Measurements from ENCODE around the gene PCDHGB5.
"Not testable (repeated sequence)": the region's sequence is repeated elsewhere in the genome, so short reads cannot be mapped to it uniquely, and the experiment has no call there.

The PCDHGB5 gene

DNA sequence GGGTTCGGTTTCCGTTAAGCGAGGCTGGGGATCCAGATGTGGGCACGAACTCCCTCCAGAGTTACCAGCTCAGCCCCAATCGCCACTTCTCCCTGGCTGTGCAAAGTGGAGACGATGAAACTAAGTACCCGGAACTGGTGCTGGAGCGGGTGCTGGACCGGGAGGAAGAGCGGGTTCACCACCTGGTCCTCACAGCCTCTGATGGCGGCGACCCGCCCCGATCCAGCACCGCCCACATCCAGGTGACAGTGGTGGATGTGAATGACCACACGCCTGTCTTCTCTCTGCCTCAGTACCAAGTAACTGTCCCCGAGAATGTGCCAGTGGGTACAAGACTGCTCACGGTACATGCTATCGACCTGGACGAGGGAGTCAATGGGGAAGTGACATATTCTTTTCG, 14.4 kb upstream of the PCDHGB5 start:
- in situ Hi-C loops (cut with MboI; ENCODE audit: low pct_unique_long_range_greater_than_20kb, low sequenced_read_pairs, unreplicated experiment), result no loop called here
- TF ChIP-seq, protein P1, sequence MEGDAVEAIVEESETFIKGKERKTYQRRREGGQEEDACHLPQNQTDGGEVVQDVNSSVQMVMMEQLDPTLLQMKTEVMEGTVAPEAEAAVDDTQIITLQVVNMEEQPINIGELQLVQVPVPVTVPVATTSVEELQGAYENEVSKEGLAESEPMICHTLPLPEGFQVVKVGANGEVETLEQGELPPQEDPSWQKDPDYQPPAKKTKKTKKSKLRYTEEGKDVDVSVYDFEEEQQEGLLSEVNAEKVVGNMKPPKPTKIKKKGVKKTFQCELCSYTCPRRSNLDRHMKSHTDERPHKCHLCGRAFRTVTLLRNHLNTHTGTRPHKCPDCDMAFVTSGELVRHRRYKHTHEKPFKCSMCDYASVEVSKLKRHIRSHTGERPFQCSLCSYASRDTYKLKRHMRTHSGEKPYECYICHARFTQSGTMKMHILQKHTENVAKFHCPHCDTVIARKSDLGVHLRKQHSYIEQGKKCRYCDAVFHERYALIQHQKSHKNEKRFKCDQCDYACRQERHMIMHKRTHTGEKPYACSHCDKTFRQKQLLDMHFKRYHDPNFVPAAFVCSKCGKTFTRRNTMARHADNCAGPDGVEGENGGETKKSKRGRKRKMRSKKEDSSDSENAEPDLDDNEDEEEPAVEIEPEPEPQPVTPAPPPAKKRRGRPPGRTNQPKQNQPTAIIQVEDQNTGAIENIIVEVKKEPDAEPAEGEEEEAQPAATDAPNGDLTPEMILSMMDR (IDR thresholded peaks at IDR 0.05; ENCODE audit: extremely low read depth, insufficient read depth, missing control alignments), result no peak
- DNase-seq (ENCODE audit: low spot score), result no peak

DNA sequence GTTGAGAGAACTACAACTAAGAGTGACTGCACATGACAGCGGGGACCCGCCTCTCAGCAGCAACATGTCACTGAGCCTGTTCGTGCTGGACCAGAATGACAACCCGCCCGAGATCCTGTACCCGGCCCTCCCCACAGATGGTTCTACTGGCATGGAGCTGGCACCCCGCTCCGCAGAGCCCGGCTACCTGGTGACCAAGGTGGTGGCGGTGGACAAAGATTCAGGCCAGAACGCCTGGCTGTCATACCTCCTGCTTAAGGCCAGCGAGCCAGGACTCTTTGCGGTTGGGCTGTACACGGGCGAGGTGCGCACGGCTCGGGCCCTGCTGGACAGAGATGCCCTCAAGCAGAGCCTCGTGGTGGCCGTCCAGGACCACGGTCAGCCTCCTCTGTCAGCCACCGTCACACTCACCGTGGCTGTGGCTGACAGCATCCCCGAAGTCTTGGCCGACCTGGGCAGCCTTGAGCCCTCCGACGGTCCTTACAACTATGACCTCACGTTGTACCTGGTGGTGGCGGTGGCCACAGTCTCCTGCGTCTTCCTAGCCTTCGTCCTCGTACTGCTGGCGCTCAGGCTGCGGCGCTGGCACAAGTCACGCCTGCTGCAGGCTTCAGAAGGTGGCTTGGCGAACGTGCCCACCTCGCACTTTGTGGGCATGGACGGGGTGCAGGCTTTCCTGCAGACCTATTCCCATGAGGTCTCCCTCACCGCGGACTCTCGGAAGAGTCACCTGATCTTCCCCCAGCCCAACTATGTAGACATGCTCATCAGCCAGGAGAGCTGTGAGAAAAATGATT, 13.1 kb upstream of the PCDHGB5 start:
- in situ Hi-C loops (cut with MboI; ENCODE audit: low pct_unique_long_range_greater_than_20kb, low sequenced_read_pairs, unreplicated experiment), result no loop called here
- TF ChIP-seq, protein P1 (IDR thresholded peaks at IDR 0.05; ENCODE audit: extremely low read depth, insufficient read depth, missing control alignments), result no peak

DNA sequence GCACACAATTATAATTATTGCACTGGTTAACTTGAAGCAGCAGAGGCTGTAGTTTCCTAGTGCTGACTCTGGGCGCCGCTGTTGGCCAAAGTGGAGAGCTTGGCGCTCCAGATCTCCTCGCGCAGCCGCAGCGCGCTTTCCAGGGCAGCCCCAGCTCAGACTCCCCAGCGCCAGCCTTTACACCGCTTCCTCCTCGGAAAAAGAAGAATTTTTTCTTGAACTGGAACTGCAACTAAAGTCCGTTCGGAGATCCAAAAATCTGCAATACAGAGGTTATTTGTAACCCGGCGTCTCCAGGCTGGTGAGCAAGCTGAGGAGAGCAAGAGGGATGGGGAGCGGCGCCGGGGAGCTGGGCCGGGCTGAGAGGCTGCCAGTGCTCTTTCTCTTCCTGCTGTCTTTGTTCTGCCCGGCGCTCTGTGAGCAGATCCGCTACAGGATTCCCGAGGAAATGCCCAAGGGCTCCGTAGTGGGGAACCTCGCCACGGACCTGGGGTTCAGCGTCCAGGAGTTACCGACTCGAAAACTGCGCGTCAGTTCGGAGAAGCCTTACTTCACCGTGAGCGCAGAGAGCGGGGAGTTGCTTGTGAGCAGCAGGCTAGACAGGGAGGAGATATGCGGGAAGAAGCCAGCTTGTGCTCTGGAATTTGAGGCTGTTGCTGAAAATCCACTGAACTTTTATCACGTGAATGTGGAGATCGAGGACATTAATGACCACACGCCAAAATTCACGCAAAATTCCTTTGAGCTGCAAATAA, 10.0 kb upstream of the PCDHGB5 start, which contains the start of gene PCDHGB4:
Gene PCDHGB4, plus strand, starts transcription at position 142 of the 755 bp plus-strand sequence. Its CDS starts 187 bp downstream, at position 329.
- peak; percentile 59 for DNase-seq (ENCODE audit: low spot score)
- TF ChIP-seq, protein P1 (IDR thresholded peaks at IDR 0.05; ENCODE audit: extremely low read depth, insufficient read depth, missing control alignments), result peak; percentile 76
- in situ Hi-C loops (cut with MboI; ENCODE audit: low pct_unique_long_range_greater_than_20kb, low sequenced_read_pairs, unreplicated experiment), result not testable (repeated sequence)

More for the DNA sequence above, 13.1 kb upstream of the PCDHGB5 start:
- DNase-seq (ENCODE audit: low spot score), result no peak

DNA sequence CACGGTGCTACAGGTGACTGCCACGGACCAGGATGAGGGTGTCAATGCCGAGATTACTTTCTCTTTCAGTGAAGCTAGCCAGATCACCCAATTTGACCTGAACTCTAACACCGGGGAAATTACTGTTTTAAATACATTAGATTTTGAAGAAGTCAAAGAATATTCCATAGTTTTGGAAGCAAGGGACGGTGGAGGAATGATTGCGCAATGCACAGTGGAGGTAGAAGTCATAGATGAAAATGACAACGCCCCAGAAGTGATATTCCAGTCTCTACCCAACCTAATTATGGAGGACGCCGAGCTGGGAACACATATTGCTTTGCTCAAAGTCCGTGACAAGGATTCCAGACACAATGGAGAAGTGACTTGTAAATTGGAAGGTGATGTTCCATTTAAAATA, 9.1 kb upstream of the PCDHGB5 start:
- TF ChIP-seq, protein P1 (IDR thresholded peaks at IDR 0.05; ENCODE audit: extremely low read depth, insufficient read depth, missing control alignments), result no peak
- in situ Hi-C loops (cut with MboI; ENCODE audit: low pct_unique_long_range_greater_than_20kb, low sequenced_read_pairs, unreplicated experiment), result no loop called here
- no peak for DNase-seq (ENCODE audit: low spot score)

DNA sequence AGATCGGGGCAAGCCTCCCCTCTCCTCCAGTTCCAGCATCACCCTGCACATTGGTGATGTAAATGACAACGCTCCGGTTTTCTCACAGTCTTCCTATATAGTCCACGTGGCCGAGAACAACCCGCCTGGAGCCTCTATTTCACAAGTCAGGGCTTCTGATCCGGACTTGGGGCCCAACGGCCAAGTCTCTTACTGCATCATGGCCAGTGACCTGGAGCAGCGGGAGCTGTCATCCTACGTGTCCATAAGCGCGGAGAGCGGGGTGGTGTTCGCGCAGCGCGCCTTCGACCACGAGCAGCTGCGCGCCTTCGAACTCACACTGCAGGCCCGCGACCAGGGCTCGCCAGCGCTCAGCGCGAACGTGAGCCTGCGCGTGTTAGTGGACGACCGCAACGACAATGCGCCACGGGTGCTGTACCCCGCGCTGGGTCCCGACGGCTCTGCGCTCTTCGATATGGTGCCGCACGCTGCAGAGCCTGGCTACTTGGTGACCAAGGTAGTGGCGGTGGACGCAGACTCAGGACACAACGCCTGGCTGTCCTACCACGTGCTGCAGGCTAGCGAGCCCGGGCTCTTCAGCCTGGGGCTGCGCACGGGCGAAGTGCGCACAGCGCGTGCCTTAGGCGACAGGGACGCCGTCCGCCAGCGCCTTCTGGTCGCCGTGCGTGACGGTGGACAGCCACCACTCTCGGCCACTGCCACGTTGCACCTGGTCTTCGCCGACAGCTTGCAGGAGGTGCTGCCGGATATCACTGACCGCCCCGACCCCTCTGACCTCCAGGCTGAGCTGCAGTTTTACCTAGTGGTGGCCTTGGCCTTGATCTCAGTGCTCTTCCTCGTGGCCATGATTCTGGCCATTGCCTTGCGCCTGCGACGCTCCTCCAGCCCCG, 8.3 kb upstream of the PCDHGB5 start:
- TF ChIP-seq, protein P1 (IDR thresholded peaks at IDR 0.05; ENCODE audit: extremely low read depth, insufficient read depth, missing control alignments), result no peak
- no peak for DNase-seq (ENCODE audit: low spot score)
- in situ Hi-C loops (cut with MboI; ENCODE audit: low pct_unique_long_range_greater_than_20kb, low sequenced_read_pairs, unreplicated experiment), result no loop called here

All from GM13977 (cell line).